Rectal smooth muscle tissue (tissue), 1 donor: ENCODE results near the gene FGF3.

ENCODE experiments used
- H3K27ac ChIP-seq: one replicate; pipeline ENCODE4 v1.7.0; 2013; ENCODE audit warnings: low read depth, low read length, inconsistent platforms
- H3K27me3 ChIP-seq: one replicate; pipeline ENCODE4 v1.7.0; 2013; ENCODE audit warnings: low read length; ENCODE audit not compliant: control insufficient read depth, insufficient read depth
- H3K36me3 ChIP-seq: one replicate; pipeline ENCODE4 v1.7.0; 2013; ENCODE audit warnings: low read length; ENCODE audit not compliant: control insufficient read depth, insufficient read depth
- H3K4me1 ChIP-seq: one replicate; pipeline ENCODE4 v1.7.0; 2013; ENCODE audit warnings: low read length; ENCODE audit not compliant: control insufficient read depth, insufficient read depth
- H3K4me3 ChIP-seq: one replicate; pipeline ENCODE4 v1.7.0; 2013; ENCODE audit warnings: low read length
- H3K9ac ChIP-seq: one replicate; pipeline ENCODE4 v1.7.0; 2013; ENCODE audit warnings: low read length

The FGF3 gene

GRCh38 chr11:69861901-69862300 lies 42.7 kb upstream of the FGF3 start:
- H3K27me3 ChIP-seq, result peaks cover 4% of the 10 kb centered on the region
- H3K4me1 ChIP-seq, result no peaks in the 10 kb centered on the region
- no peak overlapping the region for H3K9ac ChIP-seq
- H3K36me3 ChIP-seq, result no peaks in the 10 kb centered on the region
- no peak overlapping the region for H3K27ac ChIP-seq
- no peak overlapping the region for H3K4me3 ChIP-seq

- no peak overlapping the region for H3K4me3 ChIP-seq
Measured at GRCh38 chr11:69860796-69861445, 41.7 kb upstream of the FGF3 start.

DNA sequence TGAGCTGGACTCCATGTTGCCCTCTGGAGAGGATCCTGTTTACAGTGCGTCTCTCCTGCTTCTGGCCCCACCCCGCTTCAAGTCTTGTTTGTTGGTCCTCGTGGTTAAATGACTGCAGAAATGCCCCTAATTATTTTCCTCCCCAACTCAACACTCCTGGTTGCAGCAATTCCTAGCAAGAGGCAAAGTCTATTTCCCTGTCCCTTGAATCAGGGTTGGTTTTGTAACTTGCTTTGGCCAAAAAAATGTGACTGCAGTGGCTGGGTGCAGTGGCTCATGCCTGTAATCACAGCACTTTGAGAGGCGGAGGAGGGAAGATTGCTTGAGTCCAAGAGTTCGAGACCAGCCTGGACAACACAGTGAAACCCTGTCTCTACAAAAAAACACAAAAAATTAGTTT lies 41.0 kb upstream of the FGF3 start:
- Histone ChIP-seq H3K4me3 (no peak overlapping the region), H3K9ac (no peak overlapping the region), H3K4me1 (no peaks in the 10 kb centered on the region), H3K27ac (no peak overlapping the region), H3K36me3 (no peaks in the 10 kb centered on the region), H3K27me3 (no peaks in the 10 kb centered on the region)

More at GRCh38 chr11:69860796-69861445, 41.7 kb upstream of the FGF3 start:
- H3K36me3 ChIP-seq, result no peaks in the 10 kb centered on the region
- H3K9ac ChIP-seq, result no peak overlapping the region
- H3K4me1 ChIP-seq, result no peaks in the 10 kb centered on the region
- H3K27ac ChIP-seq, result no peak overlapping the region
- H3K27me3 ChIP-seq, result peaks cover 4% of the 10 kb centered on the region

- no peaks in the 10 kb centered on the region for H3K27me3 ChIP-seq
- H3K4me3 ChIP-seq, result no peak overlapping the region
- no peaks in the 10 kb centered on the region for H3K4me1 ChIP-seq
- no peak overlapping the region for H3K27ac ChIP-seq
- no peak overlapping the region for H3K9ac ChIP-seq
- H3K36me3 ChIP-seq, result no peaks in the 10 kb centered on the region
Measured at GRCh38 chr11:69859275-69859934, 40.2 kb upstream of the FGF3 start.

GRCh38 chr11:69855421-69855820 lies 36.2 kb upstream of the FGF3 start:
- H3K27me3 ChIP-seq, result no peaks in the 10 kb centered on the region
- no peak overlapping the region for H3K4me3 ChIP-seq
- H3K27ac ChIP-seq, result no peak overlapping the region
- H3K4me1 ChIP-seq, result no peaks in the 10 kb centered on the region
- H3K9ac ChIP-seq, result no peak overlapping the region
- H3K36me3 ChIP-seq, result no peaks in the 10 kb centered on the region

GRCh38 chr11:69854713-69855112 lies 35.5 kb upstream of the FGF3 start:
- Histone ChIP-seq H3K27ac (no peak overlapping the region), H3K4me1 (no peaks in the 10 kb centered on the region), H3K9ac (no peak overlapping the region), H3K36me3 (no peaks in the 10 kb centered on the region), H3K27me3 (no peaks in the 10 kb centered on the region), H3K4me3 (no peak overlapping the region)

DNA sequence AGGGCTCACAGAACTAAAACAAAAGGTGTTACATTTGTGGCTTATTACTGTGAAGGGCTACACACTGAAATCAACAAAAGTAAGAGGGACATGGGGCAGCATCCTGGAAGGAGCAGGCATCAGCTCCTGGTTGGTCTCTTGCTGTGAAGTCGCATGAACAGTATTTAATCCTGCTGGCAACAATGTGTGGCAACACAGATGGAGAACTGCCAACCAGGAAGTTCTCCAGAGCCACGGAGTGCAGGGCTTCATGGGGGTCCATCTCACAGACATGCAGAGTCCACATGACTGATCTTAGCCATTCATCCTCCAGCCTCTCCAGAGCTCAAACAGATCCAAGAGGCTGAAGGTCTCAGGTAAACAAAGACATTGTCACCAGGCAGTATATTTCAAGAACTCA lies 32.8 kb upstream of the FGF3 start:
- Histone ChIP-seq H3K4me3 (no peak overlapping the region), H3K4me1 (no peaks in the 10 kb centered on the region), H3K9ac (no peak overlapping the region), H3K27me3 (no peaks in the 10 kb centered on the region), H3K27ac (no peak overlapping the region), H3K36me3 (no peaks in the 10 kb centered on the region)

DNA sequence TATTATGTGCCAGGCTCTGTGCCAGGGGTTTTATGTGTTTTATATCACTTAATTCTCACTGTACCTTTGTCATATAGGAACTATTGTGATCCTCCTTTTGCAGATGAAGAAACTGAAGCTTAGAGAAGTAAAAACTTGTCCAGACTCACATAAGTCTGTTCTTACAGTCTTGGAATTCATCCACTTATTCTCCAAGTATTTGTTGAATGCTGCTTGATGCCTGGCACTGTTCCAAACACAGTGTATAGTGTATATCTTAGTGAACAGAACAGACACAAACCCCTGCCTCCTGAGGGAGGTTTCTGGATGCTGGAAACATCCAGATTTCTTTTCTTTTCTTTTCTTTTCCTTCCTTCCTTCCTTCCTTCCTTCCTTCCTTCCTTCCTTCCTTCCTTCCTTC lies 29.0 kb upstream of the FGF3 start:
- H3K4me3 ChIP-seq, result no peak overlapping the region
- H3K27ac ChIP-seq, result no peak overlapping the region
- no peaks in the 10 kb centered on the region for H3K27me3 ChIP-seq
- no peak overlapping the region for H3K9ac ChIP-seq
- no peaks in the 10 kb centered on the region for H3K36me3 ChIP-seq
- H3K4me1 ChIP-seq, result no peaks in the 10 kb centered on the region

DNA sequence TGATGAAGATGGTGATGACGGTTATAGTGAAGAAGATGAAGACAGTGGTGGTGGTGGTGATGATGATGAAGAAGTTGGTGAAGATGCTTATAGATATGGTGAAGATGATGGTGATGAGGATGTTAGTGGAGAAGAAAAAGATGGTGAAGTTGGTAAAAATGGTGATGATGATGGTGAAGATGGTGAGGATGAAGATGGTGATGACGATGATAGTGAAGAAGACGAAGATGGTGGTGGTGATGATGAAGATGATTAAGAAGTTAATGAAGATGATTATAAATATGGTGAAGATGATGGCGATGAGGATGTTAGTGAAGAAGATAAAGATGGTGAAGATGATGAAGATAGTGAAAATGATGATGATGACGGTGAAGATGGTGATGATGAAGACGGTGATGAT lies 25.2 kb upstream of the FGF3 start:
- H3K9ac ChIP-seq, result no peak overlapping the region
- H3K27ac ChIP-seq, result no peak overlapping the region
- H3K27me3 ChIP-seq, result no peaks in the 10 kb centered on the region
- no peak overlapping the region for H3K4me3 ChIP-seq
- no peaks in the 10 kb centered on the region for H3K36me3 ChIP-seq
- H3K4me1 ChIP-seq, result no peaks in the 10 kb centered on the region

- Histone ChIP-seq H3K4me3 (no peak overlapping the region), H3K9ac (no peak overlapping the region), H3K4me1 (no peaks in the 10 kb centered on the region), H3K27me3 (no peaks in the 10 kb centered on the region), H3K36me3 (no peaks in the 10 kb centered on the region), H3K27ac (no peak overlapping the region)
Measured at GRCh38 chr11:69843529-69843921, 24.3 kb upstream of the FGF3 start.

DNA sequence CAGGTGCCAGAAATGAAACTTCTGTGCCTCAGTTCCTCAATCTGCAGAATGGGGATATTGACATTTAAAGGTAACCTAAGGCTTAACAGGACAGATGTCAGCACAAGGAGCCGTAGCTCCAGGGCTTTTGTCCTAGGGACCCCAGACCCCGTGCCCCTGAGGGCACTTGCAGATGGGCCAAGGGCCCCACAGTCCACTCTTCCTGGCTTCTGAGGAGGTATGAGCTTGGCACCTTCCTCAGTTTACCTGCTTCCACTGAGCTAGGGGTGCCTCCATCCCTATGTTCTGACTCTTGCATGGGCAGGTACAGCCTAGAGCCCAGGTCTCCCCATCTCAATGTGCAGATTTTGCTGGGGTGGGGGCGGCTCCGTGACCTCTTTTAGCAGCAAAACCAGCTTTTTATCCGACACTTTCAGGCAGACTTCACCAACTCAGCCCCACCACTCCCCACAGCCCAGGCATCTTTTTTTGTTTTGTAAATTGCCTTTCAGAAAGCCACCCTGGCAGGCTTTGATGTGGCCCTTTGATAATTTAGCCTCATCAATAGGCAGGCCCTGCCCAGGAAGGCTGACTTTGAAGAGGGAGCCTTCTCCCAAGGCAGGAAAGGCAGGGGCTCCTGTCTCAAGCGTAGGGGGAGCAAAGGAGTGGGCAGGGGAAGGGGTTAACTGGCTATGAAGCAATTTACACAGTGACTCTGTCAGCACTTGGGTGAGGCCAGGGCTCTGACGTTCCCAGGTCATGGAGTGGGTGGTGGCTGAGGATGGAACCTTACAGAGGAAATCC lies 23.7 kb upstream of the FGF3 start:
- H3K27me3 ChIP-seq, result no peaks in the 10 kb centered on the region
- no peaks in the 10 kb centered on the region for H3K4me1 ChIP-seq
- no peak overlapping the region for H3K27ac ChIP-seq

DNA sequence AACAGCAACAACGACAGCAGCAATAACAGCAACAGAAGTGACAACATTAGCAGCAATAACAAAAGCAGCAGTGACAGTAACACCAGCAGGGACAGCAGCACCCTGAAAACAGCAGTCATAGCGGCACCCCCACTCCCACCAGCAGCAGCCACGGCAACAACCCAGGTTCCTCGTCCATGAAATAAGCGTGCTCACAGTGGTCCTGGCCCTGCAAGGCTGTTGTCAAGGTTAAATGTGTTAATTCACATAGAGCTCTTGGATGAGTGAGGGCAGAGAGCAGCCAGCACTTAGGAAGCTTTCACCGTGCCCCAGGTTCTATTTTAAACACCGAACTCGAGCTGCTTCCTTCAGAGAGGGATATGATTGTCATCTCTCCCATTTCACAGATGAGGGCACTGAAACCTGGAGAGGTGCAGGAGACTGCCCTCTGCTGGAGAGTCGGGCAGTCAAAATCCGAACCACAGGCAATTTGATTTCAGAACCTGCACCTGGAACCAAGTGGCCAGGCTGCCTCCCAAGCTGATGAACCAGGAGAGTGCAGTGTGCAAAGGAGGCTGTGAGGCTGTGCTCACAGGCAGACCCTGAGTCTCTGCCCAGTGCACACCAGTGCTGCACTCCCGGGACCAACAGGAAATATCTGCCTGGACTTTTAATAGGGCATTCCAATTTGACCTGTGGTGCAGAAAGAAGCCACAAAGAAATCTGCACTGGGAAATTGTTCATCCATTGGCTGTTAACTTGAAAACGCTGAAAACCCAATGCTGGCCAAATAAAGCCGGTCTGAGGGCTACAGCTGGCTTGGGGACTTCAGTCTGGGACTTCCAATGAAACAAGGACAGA lies 22.9 kb upstream of the FGF3 start:
- no peak overlapping the region for H3K27ac ChIP-seq
- H3K27me3 ChIP-seq, result no peaks in the 10 kb centered on the region
- H3K4me3 ChIP-seq, result no peak overlapping the region
- H3K4me1 ChIP-seq, result no peaks in the 10 kb centered on the region
- no peak overlapping the region for H3K9ac ChIP-seq
- no peaks in the 10 kb centered on the region for H3K36me3 ChIP-seq

More for the DNA sequence above, 23.7 kb upstream of the FGF3 start:
- Histone ChIP-seq H3K9ac (no peak overlapping the region), H3K4me3 (no peak overlapping the region), H3K36me3 (no peaks in the 10 kb centered on the region)
